Stimulated activated CD4-positive, alpha-beta T cell treated with anti-CD3 and anti-CD28 coated beads, Interleukin-1b, Interleukin-23, amount 100 ng/mL, for 24 hours (primary cell): ENCODE data around the gene OBP2B.
"Not testable (repeated sequence)": the region's sequence is repeated elsewhere in the genome, so short reads cannot be mapped to it uniquely, and the experiment has no call there.

Experiments
- DNase-seq, 4 experiments: peaks; one replicate each; pipeline ENCODE4 v3.0.0-alpha.2; 2020; ENCODE audit warnings: low read depth in 4 of 4, low spot score in 1 of 4

OBP2B gene

DNA sequence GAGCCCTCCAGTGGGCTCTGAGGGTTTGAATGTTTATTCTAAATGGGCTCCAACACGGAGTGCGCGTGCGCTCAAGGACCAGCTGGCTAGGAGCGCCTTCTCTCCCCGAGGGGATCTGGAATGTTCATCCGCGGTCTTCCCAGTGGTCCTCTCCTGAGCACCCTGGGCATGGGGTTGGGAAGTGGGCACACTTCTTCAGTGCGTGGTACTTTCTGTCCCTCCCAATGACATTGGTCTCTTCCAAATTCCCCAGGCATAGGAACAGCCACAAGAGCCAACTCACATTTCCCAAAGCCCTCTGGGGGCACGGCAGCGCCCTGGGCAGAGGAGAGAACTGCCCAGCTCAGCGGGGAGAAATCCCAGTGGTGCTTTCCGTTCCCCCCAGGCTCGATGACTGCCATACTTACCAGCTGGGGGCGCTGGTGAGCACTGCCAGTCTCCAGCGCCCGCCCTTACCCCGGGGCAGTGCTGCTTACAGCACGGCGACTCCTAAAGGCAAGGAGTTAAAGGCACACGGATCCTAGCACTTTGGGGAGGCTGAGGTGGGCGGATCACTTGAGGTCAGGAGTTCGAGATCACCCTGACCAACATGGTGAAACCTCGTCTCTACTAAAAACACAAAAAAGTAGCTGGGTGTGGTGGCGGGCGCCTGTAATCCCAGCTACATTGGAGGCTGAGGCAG lies 29.9 kb upstream of the OBP2B start:
- DNase-seq: peak; percentile 46 to 63 (median 58)

DNA sequence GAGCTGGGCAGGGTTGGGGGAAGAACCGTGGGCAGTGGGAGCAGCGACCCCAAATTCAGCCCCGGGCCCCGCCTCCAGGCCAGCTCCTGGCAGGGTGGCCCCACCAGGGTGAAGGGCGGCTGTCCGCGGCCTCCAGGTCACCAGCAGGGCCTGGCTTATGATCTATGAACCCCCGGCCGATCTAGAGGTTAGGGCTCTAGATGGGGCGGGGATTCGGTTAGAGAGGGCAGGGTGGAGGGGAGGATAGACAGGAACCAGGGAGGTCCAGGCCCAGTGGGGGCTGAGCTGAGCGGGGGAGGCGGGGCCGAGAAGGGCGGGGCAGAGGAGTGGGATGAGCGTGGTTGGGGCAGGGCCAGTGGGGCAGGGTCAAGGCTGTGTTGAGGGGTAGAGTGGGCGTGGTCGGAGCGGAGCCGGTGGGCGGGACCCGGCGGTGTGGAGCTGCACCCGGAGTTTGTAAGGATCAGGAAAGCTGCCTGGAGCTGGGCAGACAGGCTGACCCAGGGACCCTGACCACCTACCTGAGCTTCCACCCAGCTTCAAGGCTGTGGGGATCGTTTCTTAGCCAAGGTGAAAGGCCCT lies 29.3 kb upstream of the OBP2B start:
- peak in 2 of 4 experiments; percentile 20 to 40 for DNase-seq

DNA sequence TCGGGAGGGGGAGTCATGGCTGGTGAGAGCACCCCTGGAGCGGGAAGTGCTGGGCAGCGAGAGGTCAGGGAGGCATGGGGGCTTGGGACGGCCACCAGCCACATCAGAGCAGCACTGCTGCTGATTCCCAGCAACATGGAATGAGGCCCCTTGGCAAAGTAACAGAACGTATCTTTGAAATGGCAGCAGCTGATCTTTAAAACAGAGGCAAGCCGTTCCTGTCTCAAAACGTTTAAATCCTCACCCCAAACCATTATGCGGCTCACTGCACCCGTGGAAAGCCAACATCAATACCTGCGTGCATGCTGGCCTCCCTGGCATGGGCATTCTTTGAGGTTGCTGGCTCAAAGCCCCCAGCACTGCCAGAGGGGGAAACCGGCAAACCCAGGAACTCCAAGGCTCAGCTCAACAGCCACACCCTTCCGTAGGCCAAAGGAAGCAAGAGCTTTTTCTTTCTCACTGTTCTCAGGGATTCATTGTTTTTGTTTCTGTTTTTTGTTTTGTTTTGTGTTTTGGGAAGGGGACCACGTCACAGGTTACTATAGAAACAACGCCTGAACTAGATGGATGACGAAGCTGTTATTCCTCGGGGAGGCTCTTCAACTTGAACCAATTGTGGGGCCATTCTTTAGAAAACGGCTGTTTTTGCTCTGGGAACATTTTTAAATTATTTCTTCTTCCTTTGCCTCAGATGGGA lies 28.1 kb upstream of the OBP2B start:
- no peak for DNase-seq

DNA sequence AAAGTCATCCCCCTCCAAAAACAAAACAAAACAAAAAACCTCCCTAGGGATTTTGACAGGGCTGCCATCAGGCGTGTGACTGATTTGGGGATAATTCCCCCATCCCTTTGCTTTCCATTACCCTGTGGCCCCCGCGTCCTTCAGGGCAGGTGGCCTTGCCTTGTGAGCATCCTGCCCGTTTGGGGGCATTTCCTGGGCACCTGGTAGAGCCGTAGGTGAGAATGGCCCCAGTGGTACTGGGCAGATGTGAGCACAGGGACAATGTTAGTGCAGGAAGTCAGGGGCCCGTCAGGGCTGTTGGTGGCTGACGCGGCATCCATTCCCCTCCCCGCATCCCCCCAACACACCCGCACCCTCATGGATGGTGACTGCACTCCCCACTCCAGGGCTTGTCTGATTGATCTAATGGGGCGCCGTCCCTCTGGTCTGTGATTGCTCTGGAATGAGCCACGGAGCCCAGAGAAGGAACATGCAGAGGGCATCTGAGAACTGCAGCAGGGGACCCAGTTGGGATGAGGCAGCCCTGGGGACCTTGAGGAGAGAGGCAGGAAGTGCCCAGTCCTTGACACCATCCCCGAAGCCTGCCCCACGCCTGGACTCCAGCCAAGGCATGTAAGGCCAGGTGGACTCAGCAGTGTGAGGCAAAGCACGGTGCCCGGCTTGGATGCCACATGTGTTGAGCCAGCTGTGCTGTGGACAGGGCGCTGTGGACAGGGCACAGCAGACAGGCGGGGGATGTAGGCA lies 27.4 kb upstream of the OBP2B start:
- DNase-seq: not testable (repeated sequence)

DNA sequence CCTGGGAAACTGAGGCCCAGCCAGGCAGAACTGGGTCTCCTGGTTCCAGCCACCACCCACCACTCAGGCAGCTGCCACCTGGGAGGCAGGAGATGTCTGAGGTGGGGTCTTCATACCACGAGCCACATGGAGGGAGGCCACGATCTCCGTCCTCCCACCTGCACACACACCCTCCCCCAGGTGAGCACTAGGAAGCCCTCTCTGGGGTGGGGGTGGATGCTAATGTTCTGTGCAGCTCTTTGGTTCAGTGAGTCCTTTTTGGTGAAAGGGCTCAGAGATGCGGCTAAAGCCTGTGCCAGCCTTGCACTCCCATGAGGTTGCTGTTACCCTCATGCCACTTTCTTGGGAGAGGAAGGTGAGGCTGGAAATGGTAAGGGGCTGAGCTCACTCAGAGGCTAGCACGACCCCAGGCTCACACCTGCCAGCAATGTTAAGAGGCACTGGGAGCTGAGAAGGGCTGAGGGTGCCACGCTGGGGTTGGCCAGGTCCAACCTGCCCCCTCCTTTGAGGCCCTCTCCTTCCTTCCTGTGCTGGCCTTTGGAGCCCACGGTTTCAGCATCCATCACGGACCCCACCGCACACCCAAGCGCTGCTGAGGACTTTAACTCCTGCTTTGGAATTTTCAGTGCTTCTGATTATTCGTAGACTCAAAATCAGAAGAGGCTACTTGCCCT lies 26.6 kb upstream of the OBP2B start:
- no peak for DNase-seq

DNA sequence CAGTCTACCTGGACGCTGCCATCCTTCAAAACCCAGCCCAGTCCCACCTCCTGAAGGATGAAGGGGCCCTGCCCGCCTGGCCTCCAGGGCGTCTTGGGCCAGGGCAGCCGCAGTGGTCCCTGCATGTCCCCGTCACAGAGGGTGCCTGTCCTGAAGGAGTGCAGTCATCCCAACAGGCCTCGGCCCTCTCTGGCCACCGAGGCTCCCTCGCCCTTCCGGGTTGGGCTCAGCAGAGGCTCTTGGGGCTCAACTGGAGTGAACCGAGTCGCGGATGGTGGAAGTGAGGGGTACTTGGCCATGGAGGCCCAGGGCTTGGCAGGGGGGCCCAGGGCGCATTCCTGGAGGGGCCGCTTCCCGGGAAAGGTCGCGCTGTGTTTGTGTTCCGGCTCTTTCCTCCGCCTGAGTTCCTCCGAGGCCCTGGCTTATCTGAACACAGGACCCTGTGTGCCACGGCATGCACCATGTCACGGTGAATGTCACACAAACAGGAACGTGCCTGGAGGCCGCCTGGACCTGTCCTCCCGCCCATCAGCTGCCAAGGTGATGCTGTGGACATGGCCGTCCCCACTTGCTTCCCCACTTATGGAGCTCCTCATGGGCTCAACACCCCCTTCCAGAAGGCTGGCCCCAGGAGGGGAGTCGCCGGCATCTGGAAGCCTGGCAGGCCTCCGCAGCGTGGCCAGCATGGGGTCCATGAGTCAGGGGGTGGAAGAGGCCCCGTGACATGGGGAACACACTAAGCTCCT lies 25.7 kb upstream of the OBP2B start:
- DNase-seq: no peak

DNA sequence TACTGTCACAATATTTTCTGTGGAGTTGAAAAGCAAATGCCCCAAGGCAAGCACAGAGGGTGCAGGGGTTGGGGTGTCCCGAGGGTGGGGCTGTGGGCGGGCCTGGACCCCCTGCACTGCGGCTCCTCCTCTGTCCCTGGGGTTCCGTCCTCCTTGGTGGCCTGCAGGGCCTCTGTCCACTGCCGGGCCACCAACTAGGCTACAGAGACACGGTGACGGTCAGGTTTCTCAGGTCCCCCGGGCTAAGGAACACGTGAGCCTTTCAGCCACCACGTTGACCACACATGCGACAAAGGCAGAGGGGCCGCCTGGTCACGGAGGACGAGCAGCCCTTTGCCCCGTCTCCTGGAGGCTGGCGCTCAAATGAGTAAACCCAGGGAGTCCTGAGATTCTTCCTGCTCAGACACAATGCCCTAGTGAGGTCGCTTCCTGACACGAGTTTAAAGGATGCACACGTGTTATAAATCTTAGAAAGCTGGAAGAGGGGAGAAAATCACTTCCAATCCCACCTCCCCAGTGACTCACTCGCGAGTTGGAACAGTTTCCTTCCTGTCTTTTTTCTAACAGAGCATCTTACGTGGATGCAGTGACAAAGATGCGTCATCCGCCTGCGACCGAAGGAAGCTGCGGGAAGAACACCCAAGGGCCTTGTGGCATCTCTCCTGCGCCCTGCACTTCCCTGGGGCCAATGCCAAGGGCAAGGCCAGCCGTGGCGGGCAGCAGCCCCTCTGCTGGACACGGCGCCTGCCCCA lies 24.8 kb upstream of the OBP2B start:
- no peak for DNase-seq

DNA sequence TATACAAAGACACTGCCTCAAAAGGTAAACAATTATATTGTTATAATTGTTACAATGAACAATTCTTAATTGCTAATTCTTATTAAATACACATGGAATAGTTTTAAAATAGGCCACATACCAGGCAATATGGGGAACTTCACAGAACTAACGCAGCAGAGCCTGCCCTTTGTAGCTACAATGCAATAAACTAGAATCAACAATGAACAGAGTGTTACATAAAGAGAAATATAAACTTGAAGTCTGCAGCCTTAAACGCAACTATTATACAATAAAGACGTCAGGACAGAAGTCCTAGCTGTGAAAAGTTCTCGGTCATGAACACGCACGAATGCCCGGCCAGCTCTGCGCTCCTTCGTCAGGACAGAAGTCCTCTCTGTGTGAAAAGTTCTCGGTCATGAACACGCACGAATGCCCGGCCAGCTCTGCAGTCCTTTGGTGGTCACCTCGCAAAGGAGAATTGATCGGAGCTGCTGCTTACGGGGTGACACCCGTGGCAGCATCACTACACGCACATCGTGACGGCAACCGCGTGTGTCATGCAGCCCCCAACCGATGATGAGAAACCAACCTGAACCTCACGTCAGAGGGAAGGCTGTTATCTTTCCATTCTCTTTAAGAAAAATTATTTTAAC lies 23.0 kb upstream of the OBP2B start:
- not testable (repeated sequence) for DNase-seq

DNA sequence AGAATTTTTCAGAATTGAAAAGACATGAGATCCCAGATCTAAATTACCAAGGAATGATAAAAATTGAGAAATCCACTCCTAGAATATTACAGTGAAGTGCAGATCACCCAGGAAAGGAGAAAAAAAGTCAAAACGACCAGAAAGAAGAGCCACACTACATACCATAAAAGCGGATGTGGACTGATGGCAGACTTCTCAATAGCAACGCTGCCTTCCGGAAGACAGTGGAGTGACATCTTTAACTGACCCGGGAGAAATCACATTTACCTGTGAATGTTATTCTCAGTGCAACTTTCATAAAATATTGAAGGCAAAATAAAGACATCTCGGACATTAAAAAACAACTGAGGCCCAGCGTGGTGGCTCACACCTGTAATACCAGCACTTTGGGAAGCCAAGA lies 21.5 kb upstream of the OBP2B start:
- not testable (repeated sequence) for DNase-seq

DNA sequence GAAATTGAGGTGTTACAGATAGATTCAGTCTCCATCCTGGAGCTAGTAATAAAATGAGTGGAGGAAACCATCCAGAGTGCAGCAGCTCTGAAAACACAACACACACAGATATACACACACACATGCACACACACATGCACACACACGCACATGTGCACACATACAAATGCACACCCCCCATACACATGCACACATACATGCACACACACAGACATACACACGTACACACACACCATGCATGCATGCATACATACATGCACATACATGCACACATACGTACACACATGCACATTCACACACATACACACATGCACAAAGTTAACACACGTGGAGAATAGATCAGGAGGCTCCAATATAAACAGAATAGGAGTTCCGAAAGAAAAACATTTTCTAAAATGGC lies 21.0 kb upstream of the OBP2B start:
- no peak for DNase-seq

DNA sequence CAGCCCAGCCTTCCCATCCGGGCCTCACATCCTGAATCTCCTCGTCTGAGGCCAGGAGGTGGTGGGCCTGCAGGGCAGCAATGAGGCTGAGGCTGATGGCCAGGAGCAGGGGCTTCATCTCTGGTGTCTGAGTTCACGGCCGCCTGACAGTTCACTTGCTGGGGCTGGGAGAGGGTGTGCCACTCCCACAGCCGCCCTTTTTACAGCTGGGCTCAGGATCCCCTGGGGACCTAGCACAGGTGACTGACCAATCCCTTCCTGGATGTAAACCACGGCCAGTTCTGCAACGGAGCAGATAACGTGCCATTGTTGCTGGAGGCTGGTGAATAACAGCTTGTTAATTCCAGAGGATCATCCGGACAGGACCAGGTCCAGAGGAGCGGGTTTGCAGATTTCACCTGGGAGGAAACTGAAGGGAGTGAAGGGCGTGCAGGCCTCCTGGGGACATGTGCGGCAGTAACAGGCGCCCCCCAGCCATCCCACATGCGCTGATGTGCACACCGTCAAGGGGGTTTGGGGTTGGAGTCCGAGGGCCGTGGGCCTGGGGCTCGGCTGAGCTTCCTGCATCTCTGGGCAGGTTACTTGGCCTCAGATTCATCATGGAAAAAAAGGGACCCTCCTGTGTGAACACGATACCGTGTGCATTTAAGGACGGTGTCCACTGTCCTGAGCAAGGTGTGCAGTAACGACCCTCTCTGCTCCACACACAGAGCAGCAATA lies 19.6 kb upstream of the OBP2B start:
- DNase-seq: not testable (repeated sequence)

DNA sequence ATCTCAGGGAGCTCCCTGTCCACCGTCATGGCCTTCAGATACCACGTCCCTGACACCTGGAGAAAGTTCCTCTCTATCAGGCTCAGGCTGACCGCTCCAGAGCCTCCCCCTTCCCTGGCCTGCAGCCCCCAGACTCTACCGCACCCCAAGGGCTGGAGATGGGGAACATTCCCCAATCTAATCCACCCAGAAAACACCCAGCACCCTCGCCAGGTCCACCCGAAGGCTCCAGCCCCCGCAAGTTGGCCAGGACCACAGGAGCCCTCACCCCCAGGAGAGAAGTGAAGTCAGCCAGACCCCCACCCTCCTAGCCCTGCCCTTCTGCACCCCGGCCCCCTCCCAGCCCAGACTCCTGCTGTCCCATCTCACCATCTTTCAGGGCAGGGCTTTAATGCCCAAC lies 18.9 kb upstream of the OBP2B start:
- not testable (repeated sequence) for DNase-seq

DNA sequence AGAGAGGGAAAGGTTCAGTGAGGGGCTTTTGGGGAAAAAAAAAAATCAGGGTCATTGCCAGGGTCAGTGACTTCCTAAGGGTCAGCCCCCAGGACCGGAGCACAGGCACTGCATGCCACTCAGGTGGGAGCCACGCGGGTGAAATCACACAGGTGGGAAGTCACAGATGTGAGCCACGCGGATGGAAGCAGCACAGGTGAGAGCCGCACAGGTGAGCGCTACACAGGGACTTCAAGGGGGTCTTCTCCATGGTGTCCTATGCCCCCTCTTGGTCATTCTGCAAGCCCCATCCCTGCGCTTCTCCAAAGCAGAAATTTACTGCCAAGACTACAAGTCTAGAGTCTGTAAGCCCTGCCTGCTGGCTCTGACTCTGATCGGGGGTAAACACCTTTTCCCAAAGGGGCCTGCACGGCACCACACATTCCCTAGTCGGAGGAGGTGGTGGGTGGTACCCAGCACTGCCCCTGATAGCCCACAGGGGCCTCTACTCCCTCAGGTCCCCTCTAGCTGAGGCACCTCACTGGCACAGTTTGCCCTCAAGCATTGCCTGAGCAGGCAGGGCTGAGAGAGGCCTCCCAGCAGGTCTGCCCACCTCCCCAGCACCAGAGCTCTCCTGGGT lies 18.3 kb upstream of the OBP2B start:
- no peak for DNase-seq

DNA sequence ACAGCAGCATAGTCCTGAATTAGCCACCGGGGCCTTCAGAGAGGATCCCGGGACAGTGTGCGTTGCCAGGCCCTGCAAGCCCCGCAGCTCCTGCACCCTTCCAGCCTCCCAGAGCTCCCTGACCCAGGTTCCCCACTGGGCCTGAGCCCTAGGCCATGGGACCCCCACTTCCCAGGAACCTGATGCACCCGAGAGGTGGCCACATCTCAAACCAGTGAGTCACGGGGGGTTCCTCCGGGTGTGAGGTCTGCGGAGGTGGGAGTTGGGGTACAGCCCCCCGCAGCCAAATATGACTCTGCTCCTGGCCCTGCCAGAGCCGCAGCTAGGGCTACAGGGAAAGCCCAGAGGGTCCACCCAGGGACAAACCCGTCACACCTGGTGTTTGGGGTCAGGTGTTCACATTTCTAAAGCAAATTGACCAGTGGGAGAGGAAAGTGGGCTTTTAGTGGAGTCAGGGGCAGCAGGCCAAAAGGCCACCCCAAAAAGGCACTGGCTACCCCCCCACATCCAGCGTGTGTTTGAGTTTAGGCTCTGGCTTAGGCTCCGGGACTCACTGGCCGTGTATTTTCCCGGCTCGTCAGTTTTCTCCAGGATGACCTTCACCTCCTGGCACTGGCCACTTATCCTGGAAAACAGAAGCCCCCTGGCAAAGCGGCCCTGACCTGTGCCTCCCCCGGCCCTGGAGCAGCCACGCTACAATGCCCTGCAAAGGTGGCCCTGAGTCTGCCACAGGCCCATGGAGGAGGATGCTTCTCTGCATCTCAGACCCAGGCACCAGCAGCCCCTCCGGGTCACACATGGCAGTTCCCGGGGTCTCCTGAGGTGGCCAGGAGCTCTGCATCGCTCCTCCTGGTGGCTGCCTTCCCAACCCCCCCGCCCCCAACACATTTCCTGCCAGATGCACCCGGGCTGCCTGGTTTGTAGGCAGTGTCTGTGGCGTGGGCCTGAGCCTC lies 17.4 kb upstream of the OBP2B start:
- no peak for DNase-seq

DNA sequence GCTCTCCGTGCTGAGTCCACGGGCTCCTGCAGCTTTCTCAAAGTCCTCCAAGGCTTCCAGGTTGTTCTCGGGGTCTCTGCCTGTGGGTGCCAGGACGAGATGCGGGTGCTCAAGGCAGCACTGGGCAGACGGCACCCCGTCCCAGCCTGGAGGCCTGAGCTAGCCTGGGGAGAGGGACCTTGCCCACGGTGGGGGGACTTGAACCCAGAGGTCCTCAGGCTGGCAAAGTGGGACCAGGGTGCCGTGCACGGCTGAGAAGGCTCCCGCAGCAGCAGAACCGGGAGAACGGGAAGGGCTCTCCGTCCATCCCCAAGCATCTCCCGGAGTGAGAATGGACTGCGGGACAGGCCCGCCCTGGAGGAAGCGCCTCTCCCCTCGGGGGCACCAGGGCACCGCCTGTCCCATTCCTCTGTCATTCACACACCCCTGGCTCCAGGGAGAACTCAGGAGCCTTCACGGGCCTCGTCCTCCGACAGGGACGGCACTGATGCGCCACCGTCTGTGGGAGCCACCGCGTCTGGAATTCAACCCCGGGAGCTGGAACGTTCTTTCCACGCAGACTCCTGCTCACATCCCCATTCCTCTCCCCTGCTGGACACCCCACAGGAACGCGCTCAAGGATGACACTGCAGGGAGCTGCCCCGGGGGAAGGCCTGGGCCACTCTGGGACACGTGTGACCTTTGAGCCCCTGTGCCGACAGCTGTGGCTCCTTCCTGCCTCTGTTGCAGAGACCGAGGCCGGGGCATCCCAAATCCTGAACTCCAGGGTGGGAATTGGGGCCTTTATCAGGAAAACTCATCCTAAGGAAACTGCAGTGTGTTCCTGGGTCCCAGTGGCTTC lies 16.3 kb upstream of the OBP2B start:
- DNase-seq: no peak

DNA sequence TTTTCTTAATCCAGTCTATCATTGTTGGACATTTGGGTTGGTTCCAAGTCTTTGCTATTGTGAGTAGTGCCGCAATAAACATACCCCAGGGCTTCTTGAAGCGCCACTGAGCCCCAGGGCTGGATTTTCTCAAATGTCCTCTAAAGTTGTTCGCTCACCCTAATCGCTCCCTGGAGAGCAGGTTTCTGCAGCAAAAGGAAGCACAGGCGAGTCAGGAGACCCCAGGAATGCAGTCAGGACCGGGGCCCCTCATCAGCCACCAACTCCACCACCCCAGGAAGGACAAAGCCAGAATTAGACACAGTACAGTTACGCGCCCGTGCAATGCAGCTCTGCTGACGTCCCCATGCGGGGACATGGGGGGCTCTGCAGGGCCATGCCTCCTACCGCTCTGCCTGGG lies 15.7 kb upstream of the OBP2B start:
- no peak for DNase-seq
